ENCODE data around the gene ARMCX1. TPM values are rescaled to one million over a fixed set of nuclear protein-coding genes. Genes with fewer than 3 reads are reported as not detected.
"Not testable (repeated sequence)": the region's sequence is repeated elsewhere in the genome, so short reads cannot be mapped to it uniquely, and the experiment has no call there.

ARMCX1 gene
- total RNA-seq (71.3 TPM), polyA plus RNA-seq (33.8 TPM)

- Histone ChIP-seq H3K4me1 (ENCODE audit: insufficient read depth) (no peaks in the 10 kb centered on the region), H3K36me3 (ENCODE audit: insufficient read depth) (no peaks in the 10 kb centered on the region), H3K4me3 (ENCODE audit: low read depth, low read length) (peak within 1 kb of the TSS; percentile 44), H3K27ac (ENCODE audit: low read depth) (peak within 1 kb of the TSS; percentile 90)
- peak; percentile 49 for DNase-seq (ENCODE audit: extremely low spot score)
- WGBS, result 0% methylated on average over 20 of the region's 20 CpGs
Measured at GRCh38 chrX:101550362-101550750, at the start of gene ARMCX1. Gene ARMCX1, plus strand, starts transcription at chrX:101550547. Its CDS starts 2,384 bp downstream, at chrX:101552931.

- not testable (repeated sequence) for DNase-seq (ENCODE audit: extremely low spot score); H3K4me3 ChIP-seq (ENCODE audit: low read depth, low read length); H3K27ac ChIP-seq (ENCODE audit: low read depth); H3K36me3 ChIP-seq (ENCODE audit: insufficient read depth); H3K4me1 ChIP-seq (ENCODE audit: insufficient read depth)
- WGBS, result 80% methylated on average over 1 of the region's 1 CpG
Measured at GRCh38 chrX:101502929-101503328, 47.4 kb upstream of the ARMCX1 start.

- Histone ChIP-seq H3K4me3 (ENCODE audit: low read depth, low read length) (no peak overlapping the region), H3K4me1 (ENCODE audit: insufficient read depth) (no peaks in the 10 kb centered on the region), H3K36me3 (ENCODE audit: insufficient read depth) (peaks cover 1% of the 10 kb centered on the region), H3K27ac (ENCODE audit: low read depth) (no peak overlapping the region)
- no peak for DNase-seq (ENCODE audit: extremely low spot score)
Measured at GRCh38 chrX:101507372-101507771, 43.0 kb upstream of the ARMCX1 start.

GRCh38 chrX:101507986-101508385, 42.4 kb upstream of the ARMCX1 start:
- no peak overlapping the region for H3K4me3 ChIP-seq (ENCODE audit: low read depth, low read length)
- no peak overlapping the region for H3K27ac ChIP-seq (ENCODE audit: low read depth)
- DNase-seq (ENCODE audit: extremely low spot score), result no peak
- H3K4me1 ChIP-seq (ENCODE audit: insufficient read depth), result no peaks in the 10 kb centered on the region
- 98% methylated on average over 4 of the region's 4 CpGs for WGBS
- peaks cover 1% of the 10 kb centered on the region for H3K36me3 ChIP-seq (ENCODE audit: insufficient read depth)

DNA sequence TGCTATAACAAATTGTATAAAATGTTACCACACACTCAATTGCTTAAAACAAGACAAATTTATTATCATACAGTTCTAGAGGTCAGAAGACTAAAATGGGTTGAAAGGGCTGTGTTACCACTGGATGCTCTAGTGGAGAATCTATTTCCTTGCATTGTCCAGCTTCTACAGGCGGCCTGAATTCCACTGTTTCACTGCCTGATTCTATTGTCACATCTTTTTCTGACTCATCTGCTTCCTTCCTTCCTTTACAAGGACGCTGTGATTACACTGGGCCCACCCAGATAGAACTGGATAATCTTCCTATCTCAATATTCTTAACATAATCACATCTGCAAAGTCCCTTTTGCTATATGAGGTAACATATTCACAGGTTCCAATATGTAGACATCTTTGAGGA, 19.4 kb upstream of the ARMCX1 start:
- Histone ChIP-seq H3K36me3 (ENCODE audit: insufficient read depth) (no peaks in the 10 kb centered on the region), H3K4me1 (ENCODE audit: insufficient read depth) (no peaks in the 10 kb centered on the region), H3K27ac (ENCODE audit: low read depth) (no peak overlapping the region), H3K4me3 (ENCODE audit: low read depth, low read length) (no peak overlapping the region)
- WGBS, result 75% methylated on average over 2 of the region's 2 CpGs
- no peak for DNase-seq (ENCODE audit: extremely low spot score)

DNA sequence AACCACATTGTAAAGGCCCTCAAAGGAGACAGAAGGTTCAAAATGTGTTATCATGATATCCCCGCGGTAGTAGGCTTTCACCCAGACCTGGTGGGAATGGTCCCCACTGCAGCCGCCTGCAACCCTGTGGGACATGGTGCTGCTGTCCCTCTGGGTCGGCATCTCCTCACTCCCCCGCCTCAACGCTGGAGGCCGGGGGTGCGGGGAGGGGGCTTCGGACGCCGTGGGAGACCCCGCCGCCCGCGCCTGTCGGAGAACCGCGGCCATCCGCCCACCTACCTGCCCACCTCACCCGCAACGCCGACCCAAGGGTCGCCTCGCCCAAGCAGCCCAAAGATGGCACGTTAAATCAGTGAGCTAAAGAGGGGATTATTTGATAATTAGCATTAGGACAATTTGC, 11.2 kb upstream of the ARMCX1 start:
- Histone ChIP-seq H3K36me3 (ENCODE audit: insufficient read depth) (no peaks in the 10 kb centered on the region), H3K4me3 (ENCODE audit: low read depth, low read length) (no peak overlapping the region), H3K27ac (ENCODE audit: low read depth) (no peak overlapping the region), H3K4me1 (ENCODE audit: insufficient read depth) (no peaks in the 10 kb centered on the region)
- 98% methylated on average over 25 of the region's 25 CpGs for WGBS
- no peak for DNase-seq (ENCODE audit: extremely low spot score)

DNA sequence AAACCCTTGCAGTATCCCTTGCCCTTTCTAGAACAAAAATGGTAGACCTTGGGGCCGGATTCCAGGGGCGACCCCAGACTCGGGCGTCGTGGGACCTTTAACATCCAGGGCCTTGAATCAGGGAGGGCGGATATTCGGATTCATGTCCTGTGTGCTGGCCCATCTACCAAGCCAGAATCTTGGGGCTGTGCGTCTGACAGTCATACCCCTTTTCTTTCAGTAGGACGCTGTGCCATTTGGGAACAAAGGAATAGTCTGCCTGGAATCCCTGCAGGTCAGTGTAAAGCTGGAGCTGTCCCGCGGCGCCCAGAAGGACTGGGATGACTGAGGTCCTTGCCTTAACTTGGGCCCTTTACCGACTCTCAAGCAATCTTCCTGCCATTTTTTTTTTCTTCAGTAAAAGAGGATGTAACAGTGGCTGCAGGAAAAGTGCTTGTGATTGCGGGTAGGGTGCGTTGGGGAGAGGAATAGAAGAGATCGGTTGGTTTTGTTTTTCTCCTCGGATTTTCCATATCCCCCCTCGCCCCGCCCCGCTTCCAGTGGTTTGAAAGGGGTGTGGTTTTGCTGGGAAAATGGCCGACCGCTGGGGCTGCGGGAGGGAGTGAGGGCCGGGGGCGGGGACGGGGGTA, 518 bp downstream of the ARMCX1 start:
- Histone ChIP-seq H3K36me3 (ENCODE audit: insufficient read depth) (no peaks in the 10 kb centered on the region), H3K27ac (ENCODE audit: low read depth) (peak overlapping the region; percentile 90), H3K4me1 (ENCODE audit: insufficient read depth) (no peaks in the 10 kb centered on the region), H3K4me3 (ENCODE audit: low read depth, low read length) (peak overlapping the region; percentile 44)
- WGBS, result under 1% methylated on average over 26 of the region's 26 CpGs
- peak; percentile 23 for DNase-seq (ENCODE audit: extremely low spot score)

- peak overlapping the region; percentile 44 for H3K4me3 ChIP-seq (ENCODE audit: low read depth, low read length)
- DNase-seq (ENCODE audit: extremely low spot score), result no peak
- no peaks in the 10 kb centered on the region for H3K36me3 ChIP-seq (ENCODE audit: insufficient read depth)
- no peak overlapping the region for H3K27ac ChIP-seq (ENCODE audit: low read depth)
- H3K4me1 ChIP-seq (ENCODE audit: insufficient read depth), result no peaks in the 10 kb centered on the region
- 4% methylated on average over 10 of the region's 10 CpGs for WGBS
Measured at GRCh38 chrX:101551380-101551767, 1.0 kb downstream of the ARMCX1 start.

GRCh38 chrX:101552714-101553113, 2.4 kb downstream of the ARMCX1 start:
- DNase-seq (ENCODE audit: extremely low spot score), result no peak
- Histone ChIP-seq H3K27ac (ENCODE audit: low read depth) (no peak overlapping the region), H3K4me3 (ENCODE audit: low read depth, low read length) (no peak overlapping the region), H3K36me3 (ENCODE audit: insufficient read depth) (no peaks in the 10 kb centered on the region), H3K4me1 (ENCODE audit: insufficient read depth) (no peaks in the 10 kb centered on the region)
- 93% methylated on average over 23 of the region's 23 CpGs for WGBS

DNA sequence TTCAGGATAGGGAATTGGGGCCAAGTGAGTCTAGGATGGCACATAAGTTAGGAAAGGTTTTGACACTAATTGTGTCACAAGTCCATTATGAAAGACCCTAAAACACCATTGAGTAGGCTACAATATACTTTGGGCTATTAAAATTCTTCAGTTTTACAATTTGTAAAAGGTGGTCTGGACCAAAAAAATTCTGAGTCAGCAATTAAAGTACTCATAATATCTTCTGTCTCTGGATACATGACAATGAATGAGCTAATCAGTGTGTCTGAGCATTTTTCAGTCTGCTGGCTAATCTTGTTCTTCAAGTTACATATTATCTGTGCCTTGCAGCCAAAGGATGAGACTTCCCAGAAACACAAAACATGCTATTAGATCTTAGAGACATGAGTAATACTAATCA, 14.3 kb downstream of the ARMCX1 start:
- Histone ChIP-seq H3K36me3 (ENCODE audit: insufficient read depth) (no peaks in the 10 kb centered on the region), H3K4me3 (ENCODE audit: low read depth, low read length) (no peak overlapping the region), H3K27ac (ENCODE audit: low read depth) (no peak overlapping the region), H3K4me1 (ENCODE audit: insufficient read depth) (no peaks in the 10 kb centered on the region)
- DNase-seq (ENCODE audit: extremely low spot score), result no peak

- Histone ChIP-seq H3K4me1 (ENCODE audit: insufficient read depth) (no peaks in the 10 kb centered on the region), H3K27ac (ENCODE audit: low read depth) (no peak overlapping the region), H3K36me3 (ENCODE audit: insufficient read depth) (no peaks in the 10 kb centered on the region), H3K4me3 (ENCODE audit: low read depth, low read length) (no peak overlapping the region)
- peak; percentile 20 for DNase-seq (ENCODE audit: extremely low spot score)
- 5% methylated on average over 5 of the region's 5 CpGs for WGBS
Measured at GRCh38 chrX:101595739-101596419, 45.5 kb downstream of the ARMCX1 start.

DNA sequence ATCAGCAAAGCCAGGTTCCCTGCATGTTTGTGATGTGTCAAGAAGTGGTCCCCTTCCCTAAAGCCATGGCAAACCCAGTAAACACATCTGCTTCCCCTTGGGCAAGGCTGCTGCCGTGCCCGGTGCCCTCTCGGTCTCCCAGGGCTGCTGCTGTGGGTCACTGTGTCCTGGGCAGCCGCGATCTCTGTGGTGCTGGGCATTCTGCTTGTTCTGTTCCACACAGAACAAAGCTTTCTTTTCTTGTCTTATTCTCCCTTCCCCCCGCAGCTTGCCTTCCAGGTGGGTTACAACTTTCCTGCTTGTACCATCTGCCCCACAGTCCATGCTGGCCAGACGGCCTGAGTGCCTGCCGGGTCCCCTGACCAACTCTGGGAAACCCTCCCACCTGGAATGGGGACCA, 49.2 kb downstream of the ARMCX1 start:
- not testable (repeated sequence) for H3K36me3 ChIP-seq (ENCODE audit: insufficient read depth); H3K27ac ChIP-seq (ENCODE audit: low read depth); DNase-seq (ENCODE audit: extremely low spot score); H3K4me1 ChIP-seq (ENCODE audit: insufficient read depth); H3K4me3 ChIP-seq (ENCODE audit: low read depth, low read length)
- 89% methylated on average over 5 of the region's 8 CpGs for WGBS

GRCh38 chrX:101602077-101602476, 51.7 kb downstream of the ARMCX1 start:
- H3K4me1 ChIP-seq (ENCODE audit: insufficient read depth), result no peaks in the 10 kb centered on the region
- no peaks in the 10 kb centered on the region for H3K36me3 ChIP-seq (ENCODE audit: insufficient read depth)
- 75% methylated on average over 4 of the region's 7 CpGs for WGBS
- H3K4me3 ChIP-seq (ENCODE audit: low read depth, low read length), result no peak overlapping the region
- DNase-seq (ENCODE audit: extremely low spot score), result no peak
- no peak overlapping the region for H3K27ac ChIP-seq (ENCODE audit: low read depth)
